Spleen (tissue), 7 donors: Measurements from ENCODE around the gene TMEM135.

Experiments
- CTCF ChIP-seq, 11 experiments: fragments of 200-600 bp in 7 of 11; fragments of 450-650 bp in 4 of 11; sonication (generic) in 4 of 11; IDR thresholded peaks in 8 of 11; conservative IDR thresholded peaks in 3 of 11; 1 replicate in 7 of 11; 2 replicates in 4 of 11; pipeline versions ENCODE4 v1.4.0 to v1.8.0; 2016 to 2021; ENCODE audit warnings: antibody characterized with exemption in 11 of 11, inconsistent platforms in 4 of 11, mild to moderate bottlenecking in 1 of 11
- POLR2A ChIP-seq, 3 donors: fragments of 450-650 bp; IDR thresholded peaks; one replicate each; pipeline ENCODE4 v1.5.1; 2017; ENCODE audit warnings: antibody characterized with exemption in 3 of 3, mild to moderate bottlenecking in 1 of 3
- donor health status: DM: no; HTN: no; CAD: no; lungs with moderate emphysema.
- donor health status: DM: no; HTN: no; CAD: no.
- donor health status: DM: no; HTN: no; CAD: no.

- TF ChIP-seq CTCF (IDR thresholded peaks at IDR 0.05 in 8 of 11, conservative IDR thresholded peaks at IDR 0.05 in 3 of 11) = no peak
- TF ChIP-seq POLR2A (IDR thresholded peaks at IDR 0.05) = no peak
Measured at GRCh38 chr11:87057749-87058148, 20.0 kb downstream of the TMEM135 start.
